Ammon's horn (tissue), 1 donor: ENCODE data around the gene SLA2.
"Not testable (repeated sequence)": the region's sequence is repeated elsewhere in the genome, so short reads cannot be mapped to it uniquely, and the experiment has no call there.

Experiments
- DNase-seq: peaks from one replicate; pipeline ENCODE4 v3.0.0-alpha.2; 2016; ENCODE audit warnings: low spot score

Gene SLA2

GRCh38 chr20:36573798-36574365 is 72.1 kb downstream of the SLA2 start:
- DNase-seq: peak; percentile 23

- DNase-seq: peak; percentile 50
Observed at GRCh38 chr20:36573103-36573797, 72.7 kb downstream of the SLA2 start, which contains the start of gene TGIF2. TGIF2 (plus strand) TSS chr20:36573597; CDS start chr20:36578775, 5,178 bp downstream.

- no peak for DNase-seq
Observed at GRCh38 chr20:36572701-36573102, 73.3 kb downstream of the SLA2 start.

GRCh38 chr20:36571564-36572504 is 74.2 kb downstream of the SLA2 start:
- DNase-seq: no peak

- DNase-seq: no peak
Observed at GRCh38 chr20:36569847-36570429, 76.1 kb downstream of the SLA2 start.

- no peak for DNase-seq
Observed at GRCh38 chr20:36565520-36565919, 80.5 kb downstream of the SLA2 start.

GRCh38 chr20:36564726-36565121 is 81.3 kb downstream of the SLA2 start:
- DNase-seq: not testable (repeated sequence)

- not testable (repeated sequence) for DNase-seq
Observed at GRCh38 chr20:36564078-36564725, 81.8 kb downstream of the SLA2 start.

GRCh38 chr20:36563374-36563773 is 82.6 kb downstream of the SLA2 start:
- DNase-seq: no peak

GRCh38 chr20:36562724-36563123 is 83.3 kb downstream of the SLA2 start:
- no peak for DNase-seq
